ENCODE results near the gene STK32B. TPM values are rescaled to one million over a fixed set of nuclear protein-coding genes. Genes with fewer than 3 reads are reported as not detected.

The STK32B gene
- total and polyA plus RNA-seq, 8 donors = 0.55 to 6.6 (median 1.6) TPM

- Histone ChIP-seq H3K27me3 (peaks cover 0 to 6% (median 2%) of the 10 kb centered on the region in 4 donors), H3K4me3 (no peak overlapping the region), H3K9me3 (no peaks in the 10 kb centered on the region), H3K36me3 (no peaks in the 10 kb centered on the region), H3K4me1 (no peaks in the 10 kb centered on the region), H3K27ac (no peak overlapping the region)
- intact Hi-C loops (cut with DNase I) = no loop called here
- no peak for ATAC-seq
- WGBS, 2 donors = 25 to 28% methylated on average over 2 of the region's 2 CpGs
- no peak for TF ChIP-seq CTCF (IDR thresholded peaks at IDR 0.05)
- no peak for DNase-seq
- FAIRE-seq = no peak
These were observed 61.2 kb downstream of the STK32B start for GRCh38 chr4:5112333-5113095.

DNA sequence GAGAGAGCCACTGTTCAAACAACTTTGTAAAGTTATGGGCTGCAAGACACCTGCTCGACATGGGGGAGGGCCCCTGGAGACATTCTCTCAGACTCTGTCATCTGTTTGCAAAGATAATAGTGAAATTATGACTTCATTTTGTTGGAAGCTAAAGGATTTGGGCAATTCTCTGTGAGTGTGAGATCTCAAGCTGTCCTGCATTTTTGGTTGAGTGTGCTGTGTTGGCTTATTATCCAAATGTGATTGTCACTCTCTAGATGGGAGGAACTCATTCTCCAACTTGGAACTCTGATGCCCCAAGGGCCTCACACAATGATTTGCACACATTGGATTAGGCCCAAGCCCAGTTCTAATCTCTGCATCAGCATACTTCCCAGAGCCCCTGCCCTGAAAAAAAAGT, 63.7 kb downstream of the STK32B start:
- no peak for TF ChIP-seq CTCF (IDR thresholded peaks at IDR 0.05)
- no peaks in the 10 kb centered on the region for H3K36me3 ChIP-seq
- intact Hi-C loops (cut with DNase I) = no loop called here
- no peaks in the 10 kb centered on the region for H3K4me1 ChIP-seq
- DNase-seq = no peak
- no peak overlapping the region for H3K4me3 ChIP-seq
- no peak for FAIRE-seq
- peak in 1 of 4 donors; percentile 11 for ATAC-seq
- peaks cover 0 to 6% (median 2%) of the 10 kb centered on the region in 4 donors for H3K27me3 ChIP-seq
- H3K27ac ChIP-seq = no peak overlapping the region
- no peaks in the 10 kb centered on the region for H3K9me3 ChIP-seq
- 0 to 17% methylated on average over 1 of the region's 1 CpG for WGBS, 2 donors

- no peaks in the 10 kb centered on the region for H3K4me1 ChIP-seq
- ATAC-seq = no peak
- H3K27ac ChIP-seq = no peak overlapping the region
- no peak for FAIRE-seq
- TF ChIP-seq CTCF (IDR thresholded peaks at IDR 0.05) = no peak
- no peaks in the 10 kb centered on the region for H3K36me3 ChIP-seq
- 73 to 74% methylated on average over 6 of the region's 6 CpGs for WGBS, 2 donors
- H3K27me3 ChIP-seq = peaks cover 0 to 4% (median 0%) of the 10 kb centered on the region in 4 donors
- no peak overlapping the region for H3K4me3 ChIP-seq
- no peaks in the 10 kb centered on the region for H3K9me3 ChIP-seq
- no peak for DNase-seq
- intact Hi-C loops (cut with DNase I) = no loop called here
These were observed 67.0 kb downstream of the STK32B start for GRCh38 chr4:5118091-5118786.

DNA sequence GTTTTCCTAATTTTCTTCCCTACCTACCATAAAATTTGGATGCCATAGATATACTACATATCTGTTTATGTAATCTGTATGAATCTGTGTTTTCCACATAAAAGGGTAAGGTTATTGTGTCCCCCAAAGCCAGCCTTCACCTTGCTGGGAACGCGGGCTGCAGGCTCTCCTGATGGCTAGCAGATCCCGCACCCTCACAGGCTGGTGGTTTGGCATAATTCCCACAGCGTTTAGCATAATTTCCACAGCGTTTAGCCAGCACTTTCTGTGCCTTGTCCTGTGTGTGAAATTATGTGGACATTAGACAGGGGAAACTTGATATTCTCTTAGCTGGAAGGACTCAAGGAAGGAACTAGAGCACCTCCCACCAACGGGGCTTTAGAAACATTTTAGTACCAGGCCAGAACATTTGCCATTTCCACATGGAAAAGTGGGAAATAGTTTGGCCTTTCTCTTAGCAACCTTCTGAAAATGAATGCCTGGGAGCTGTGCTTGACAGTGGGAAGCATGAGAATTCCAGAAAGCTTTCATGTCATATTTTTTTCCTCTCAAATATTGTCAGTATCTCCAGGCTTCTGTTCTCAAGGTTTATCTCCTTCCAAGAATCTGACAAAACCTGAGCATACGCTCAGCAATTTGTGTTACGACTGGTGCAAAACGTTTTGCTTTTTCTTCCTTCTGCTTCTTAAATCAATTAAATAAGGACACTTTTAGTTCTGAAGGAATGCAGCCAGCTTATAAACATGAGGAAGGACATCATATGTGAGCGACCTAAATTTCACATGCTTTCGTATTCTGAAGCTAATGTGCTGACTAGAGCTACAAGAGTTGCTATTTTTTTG, 67.9 kb downstream of the STK32B start:
- Histone ChIP-seq H3K4me1 (no peaks in the 10 kb centered on the region), H3K36me3 (no peaks in the 10 kb centered on the region), H3K27ac (no peak overlapping the region), H3K4me3 (no peak overlapping the region), H3K9me3 (no peaks in the 10 kb centered on the region), H3K27me3 (peaks cover 0 to 4% (median 0%) of the 10 kb centered on the region in 4 donors)
- FAIRE-seq (no peak), ATAC-seq (no peak), DNase-seq (no peak)
- 51 to 60% methylated on average over 11 of the region's 11 CpGs for WGBS, 2 donors
- intact Hi-C loops (cut with DNase I) = no loop called here
- no peak for TF ChIP-seq CTCF (IDR thresholded peaks at IDR 0.05)
